PC-9 (cell line): ENCODE measurements around the gene OR8D1. TPM values are rescaled to one million over a fixed set of nuclear protein-coding genes. Genes with fewer than 3 reads are reported as not detected.

Experiments used
- BruUV-seq: library from RNA; stranded (reverse); fragments of 400-500 nt; replicated peaks from 2 replicates; lab custom pipeline; 2021; lab: Mats Ljungman, UMichigan
- CTCF ChIA-PET: fragments of 300-600 bp; sonication (Branson Sonifier 250); formaldehyde crosslinking; loops from one replicate; lab custom pipeline; 2022; ENCODE audit warnings: antibody characterized with exemption; lab: Charles Lee
- POLR2A ChIA-PET: fragments of 300-600 bp; sonication (Branson Sonifier 250); formaldehyde crosslinking; loops from one replicate; lab custom pipeline; 2022; ENCODE audit warnings: antibody characterized with exemption; ENCODE audit not compliant: unreplicated experiment; lab: Charles Lee
- DNase-seq, 2 experiments: peaks; one replicate each; pipeline versions ENCODE4 v3.0.0 to v3.0.0-alpha.2; 2015 to 2022; ENCODE audit warnings: mixed read lengths in 1 of 2
- H2AFZ ChIP-seq: fragments of 200-600 bp; sonication (generic); 2 replicates; pipeline ENCODE4 v1.8.1; 2017; ENCODE audit warnings: antibody characterized with exemption
- H3F3A ChIP-seq: fragments of 200-600 bp; sonication (generic); 2 replicates; pipeline ENCODE4 v1.8.1; 2017; ENCODE audit warnings: antibody characterized with exemption, mild to moderate bottlenecking, low read depth; ENCODE audit not compliant: insufficient read depth
- H3K27ac ChIP-seq: fragments of 200-600 bp; sonication (generic); 2 replicates; pipeline ENCODE4 v1.6.1; 2016; ENCODE audit warnings: mixed run types
- H3K27me3 ChIP-seq: fragments of 200-600 bp; sonication (generic); 2 replicates; pipeline ENCODE4 v1.6.1; 2016; ENCODE audit warnings: low read depth, mixed run types; ENCODE audit not compliant: insufficient read depth
- H3K36me3 ChIP-seq: fragments of 200-600 bp; sonication (generic); 2 replicates; pipeline ENCODE4 v1.6.1; 2016; ENCODE audit warnings: low read depth, mixed run types
- H3K4me1 ChIP-seq: fragments of 200-600 bp; sonication (generic); replicated peaks from 2 replicates; pipeline ENCODE4 v1.6.1; 2016; ENCODE audit warnings: mixed run types; ENCODE audit not compliant: insufficient read depth
- H3K4me2 ChIP-seq: fragments of 200-600 bp; sonication (generic); 2 replicates; pipeline ENCODE4 v1.6.1; 2017; ENCODE audit warnings: mixed run types
- H3K4me3 ChIP-seq: fragments of 200-600 bp; sonication (generic); 2 replicates; pipeline ENCODE4 v1.6.1; 2016; ENCODE audit warnings: mixed run types
- H3K79me2 ChIP-seq: fragments of 200-600 bp; sonication (generic); 2 replicates; pipeline ENCODE4 v1.6.1; 2017; ENCODE audit warnings: low read depth, mixed run types
- H3K9me2 ChIP-seq: fragments of 200-600 bp; sonication (generic); 2 replicates; pipeline ENCODE4 v1.8.1; 2017; ENCODE audit warnings: mild to moderate bottlenecking; ENCODE audit not compliant: insufficient read depth
- H3K9me3 ChIP-seq: fragments of 200-600 bp; sonication (generic); 2 replicates; pipeline ENCODE4 v1.8.1; 2016; ENCODE audit warnings: low read depth; ENCODE audit not compliant: insufficient read depth
- H4K20me1 ChIP-seq: fragments of 200-600 bp; sonication (generic); 2 replicates; pipeline ENCODE4 v1.8.1; 2017; ENCODE audit not compliant: insufficient read depth
- CTCF ChIP-seq: fragments of 200-600 bp; sonication (generic); conservative IDR thresholded peaks from 2 replicates; pipeline ENCODE4 v1.6.1; 2017; ENCODE audit warnings: mixed run types, antibody characterized with exemption, mild to moderate bottlenecking, moderate library complexity
- EZH2 ChIP-seq: fragments of 200-600 bp; sonication (generic); IDR thresholded peaks from 2 replicates; pipeline ENCODE4 v1.8.0; 2017; ENCODE audit warnings: antibody characterized with exemption, low read depth
- intact Hi-C: fragments of 100-400 bp; cut with micrococcal nuclease; formaldehyde crosslinking; loops from one replicate; pipeline ENCODE4 v1.10.0; 2022; ENCODE audit not compliant: unreplicated experiment
- total RNA-seq: library from RNA; stranded (reverse); gene quantifications from 2 replicates; pipeline ENCODE4 v1.2.3, GENCODE V29; 2021

Gene OR8D1
- total RNA-seq, 1 experiment from 2014 or later = not detected

GRCh38 chr11:124322356-124322755 lies 8.6 kb upstream of the OR8D1 start:
- TF ChIP-seq CTCF (no peak), EZH2 (no peak)
- POLR2A ChIA-PET = no interaction called here
- H3K27ac ChIP-seq = no peak overlapping the region
- BruUV-seq = no TSS peak
- H3K4me3 ChIP-seq = no peak overlapping the region
- no peaks in the 10 kb centered on the region for H3K9me3 ChIP-seq
- H3K36me3 ChIP-seq = no peaks in the 10 kb centered on the region
- H3K4me2 ChIP-seq = no peak overlapping the region
- no peaks in the 10 kb centered on the region for H3K4me1 ChIP-seq
- CTCF ChIA-PET = no interaction called here
- no peaks in the 10 kb centered on the region for H4K20me1 ChIP-seq
- intact Hi-C loops = no loop called here
- DNase-seq = no peak
- no peaks in the 10 kb centered on the region for H3K27me3 ChIP-seq
- no peaks in the 10 kb centered on the region for H3F3A ChIP-seq
- H3K9me2 ChIP-seq = no peaks in the 10 kb centered on the region
- no peak overlapping the region for H2AFZ ChIP-seq
- no peaks in the 10 kb centered on the region for H3K79me2 ChIP-seq

GRCh38 chr11:124320097-124320496 lies 6.3 kb upstream of the OR8D1 start, which contains the start of gene OR8D2:
Gene OR8D2, minus strand, starts transcription at chr11:124320197. Its CDS starts 0 bp downstream, at chr11:124320197.
- Histone ChIP-seq H2AFZ (no peak within 1 kb of the TSS), H3K4me1 (no peaks in the 10 kb centered on the region), H3K9me2 (no peaks in the 10 kb centered on the region), H3K27me3 (no peaks in the 10 kb centered on the region), H3K9me3 (no peaks in the 10 kb centered on the region), H3K27ac (no peak within 1 kb of the TSS), H3K4me3 (no peak within 1 kb of the TSS), H3K79me2 (no peaks in the 10 kb centered on the region), H3F3A (no peaks in the 10 kb centered on the region), H3K4me2 (no peak within 1 kb of the TSS), H3K36me3 (no peaks in the 10 kb centered on the region), H4K20me1 (no peaks in the 10 kb centered on the region)
- TF ChIP-seq CTCF (no peak), EZH2 (no peak)
- CTCF ChIA-PET = no interaction called here
- POLR2A ChIA-PET = no interaction called here
- DNase-seq = no peak
- no TSS peak for BruUV-seq
- intact Hi-C loops = no loop called here

GRCh38 chr11:124315052-124315451 lies 1.3 kb upstream of the OR8D1 start:
- H3K27me3 ChIP-seq = no peaks in the 10 kb centered on the region
- no peak overlapping the region for H3K27ac ChIP-seq
- no peaks in the 10 kb centered on the region for H3K9me2 ChIP-seq
- ChIA-PET CTCF (no interaction called here), POLR2A (no interaction called here)
- intact Hi-C loops = no loop called here
- no peak for DNase-seq
- no peaks in the 10 kb centered on the region for H3F3A ChIP-seq
- no peaks in the 10 kb centered on the region for H3K9me3 ChIP-seq
- H3K4me2 ChIP-seq = no peak overlapping the region
- no peaks in the 10 kb centered on the region for H3K36me3 ChIP-seq
- no peaks in the 10 kb centered on the region for H3K79me2 ChIP-seq
- H3K4me1 ChIP-seq = no peaks in the 10 kb centered on the region
- no TSS peak for BruUV-seq
- H4K20me1 ChIP-seq = no peaks in the 10 kb centered on the region
- H3K4me3 ChIP-seq = no peak overlapping the region
- no peak overlapping the region for H2AFZ ChIP-seq
- no peak for TF ChIP-seq CTCF
- no peak for TF ChIP-seq EZH2
